AG09309 (cell line): ENCODE measurements around the gene BCS1L.

Experiments used
- DNase-seq: peaks from one replicate; pipeline ENCODE4 v3.0.0-alpha.2; 2010; ENCODE audit warnings: low read depth
- H3K4me3 ChIP-seq: 2 replicates; pipeline ENCODE4 v1.5.1; 2011; ENCODE audit warnings: mild to moderate bottlenecking, low read depth, low read length, moderate library complexity; ENCODE audit not compliant: control insufficient read depth
- TF ChIP-seq, protein P1 (sequence below): IDR thresholded peaks from 2 replicates; pipeline ENCODE4 v1.5.1; 2011; ENCODE audit warnings: mild to moderate bottlenecking, low read depth, low read length, inconsistent platforms; ENCODE audit not compliant: insufficient read depth, control insufficient read depth; ENCODE audit errors: missing control alignments

BCS1L gene, protein sequence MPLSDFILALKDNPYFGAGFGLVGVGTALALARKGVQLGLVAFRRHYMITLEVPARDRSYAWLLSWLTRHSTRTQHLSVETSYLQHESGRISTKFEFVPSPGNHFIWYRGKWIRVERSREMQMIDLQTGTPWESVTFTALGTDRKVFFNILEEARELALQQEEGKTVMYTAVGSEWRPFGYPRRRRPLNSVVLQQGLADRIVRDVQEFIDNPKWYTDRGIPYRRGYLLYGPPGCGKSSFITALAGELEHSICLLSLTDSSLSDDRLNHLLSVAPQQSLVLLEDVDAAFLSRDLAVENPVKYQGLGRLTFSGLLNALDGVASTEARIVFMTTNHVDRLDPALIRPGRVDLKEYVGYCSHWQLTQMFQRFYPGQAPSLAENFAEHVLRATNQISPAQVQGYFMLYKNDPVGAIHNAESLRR

DNA sequence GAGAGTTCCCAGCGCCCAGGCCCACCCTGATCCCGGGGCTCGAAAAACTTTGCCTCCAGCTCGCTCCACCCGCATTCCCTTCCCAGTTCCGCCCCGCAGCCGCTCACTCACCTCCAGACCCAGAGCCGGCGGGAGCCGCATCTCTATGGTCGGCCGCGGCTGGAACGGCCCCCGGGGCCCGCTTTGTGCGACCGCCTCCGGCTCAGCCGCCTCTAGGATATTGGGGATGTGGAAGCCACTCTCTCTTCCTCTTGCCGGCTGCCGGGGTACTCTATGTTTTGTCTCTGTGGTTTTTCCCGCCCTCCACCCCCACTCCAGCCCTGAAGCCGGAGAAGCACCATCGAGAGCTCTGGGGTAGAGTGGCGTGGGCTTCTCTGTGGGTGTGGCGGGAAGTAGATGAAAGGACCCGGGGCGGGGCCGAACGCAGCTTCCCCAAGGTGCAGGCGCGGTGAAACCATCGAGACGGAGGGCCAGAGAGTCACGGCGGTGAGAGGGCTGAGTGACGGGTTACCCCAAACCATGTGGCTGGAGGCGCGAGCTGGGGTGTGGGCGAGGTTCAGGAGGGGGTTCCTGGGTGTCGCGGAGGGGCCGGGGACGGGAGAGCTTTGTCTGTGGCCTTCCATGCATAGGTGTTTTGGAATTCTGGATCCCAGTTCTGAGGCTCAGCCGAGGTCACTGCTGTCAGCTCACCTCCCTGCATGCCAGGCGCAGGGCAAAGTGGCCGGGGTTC, at the start of gene BCS1L, which contains the start of gene ZNF142:
BCS1L (plus strand) TSS at position 426 of the 730 bp plus-strand sequence. CDS start 1,305 bp downstream, outside the sequence.
ZNF142 (minus strand) TSS at position 366 of the 730 bp plus-strand sequence. CDS start 3,194 bp downstream, outside the sequence.
- TF ChIP-seq, protein P1, sequence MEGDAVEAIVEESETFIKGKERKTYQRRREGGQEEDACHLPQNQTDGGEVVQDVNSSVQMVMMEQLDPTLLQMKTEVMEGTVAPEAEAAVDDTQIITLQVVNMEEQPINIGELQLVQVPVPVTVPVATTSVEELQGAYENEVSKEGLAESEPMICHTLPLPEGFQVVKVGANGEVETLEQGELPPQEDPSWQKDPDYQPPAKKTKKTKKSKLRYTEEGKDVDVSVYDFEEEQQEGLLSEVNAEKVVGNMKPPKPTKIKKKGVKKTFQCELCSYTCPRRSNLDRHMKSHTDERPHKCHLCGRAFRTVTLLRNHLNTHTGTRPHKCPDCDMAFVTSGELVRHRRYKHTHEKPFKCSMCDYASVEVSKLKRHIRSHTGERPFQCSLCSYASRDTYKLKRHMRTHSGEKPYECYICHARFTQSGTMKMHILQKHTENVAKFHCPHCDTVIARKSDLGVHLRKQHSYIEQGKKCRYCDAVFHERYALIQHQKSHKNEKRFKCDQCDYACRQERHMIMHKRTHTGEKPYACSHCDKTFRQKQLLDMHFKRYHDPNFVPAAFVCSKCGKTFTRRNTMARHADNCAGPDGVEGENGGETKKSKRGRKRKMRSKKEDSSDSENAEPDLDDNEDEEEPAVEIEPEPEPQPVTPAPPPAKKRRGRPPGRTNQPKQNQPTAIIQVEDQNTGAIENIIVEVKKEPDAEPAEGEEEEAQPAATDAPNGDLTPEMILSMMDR = no peak
- H3K4me3 ChIP-seq = peak within 1 kb of the TSS; percentile 89
- DNase-seq = no peak

DNA sequence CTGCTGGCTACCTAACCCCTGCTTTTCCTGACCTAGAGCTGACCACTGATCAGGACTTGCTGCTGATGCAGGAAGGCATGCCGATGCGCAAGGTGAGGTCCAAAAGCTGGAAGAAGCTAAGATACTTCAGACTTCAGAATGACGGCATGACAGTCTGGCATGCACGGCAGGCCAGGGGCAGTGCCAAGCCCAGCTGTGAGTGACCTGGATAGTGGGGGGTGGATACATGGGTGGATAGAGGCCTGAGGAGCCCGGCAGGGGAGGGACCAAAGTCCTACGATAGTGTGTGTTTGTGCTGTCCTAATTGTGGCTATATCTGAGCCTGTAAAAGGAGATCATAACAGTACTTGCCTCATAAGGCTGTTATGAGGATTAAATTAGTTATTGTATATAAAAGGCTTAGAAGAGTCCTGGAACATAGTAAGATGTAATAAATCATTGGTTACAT, 43.6 kb upstream of the BCS1L start:
- TF ChIP-seq, protein P1 = no peak
- DNase-seq = no peak
- H3K4me3 ChIP-seq = no peak overlapping the region

DNA sequence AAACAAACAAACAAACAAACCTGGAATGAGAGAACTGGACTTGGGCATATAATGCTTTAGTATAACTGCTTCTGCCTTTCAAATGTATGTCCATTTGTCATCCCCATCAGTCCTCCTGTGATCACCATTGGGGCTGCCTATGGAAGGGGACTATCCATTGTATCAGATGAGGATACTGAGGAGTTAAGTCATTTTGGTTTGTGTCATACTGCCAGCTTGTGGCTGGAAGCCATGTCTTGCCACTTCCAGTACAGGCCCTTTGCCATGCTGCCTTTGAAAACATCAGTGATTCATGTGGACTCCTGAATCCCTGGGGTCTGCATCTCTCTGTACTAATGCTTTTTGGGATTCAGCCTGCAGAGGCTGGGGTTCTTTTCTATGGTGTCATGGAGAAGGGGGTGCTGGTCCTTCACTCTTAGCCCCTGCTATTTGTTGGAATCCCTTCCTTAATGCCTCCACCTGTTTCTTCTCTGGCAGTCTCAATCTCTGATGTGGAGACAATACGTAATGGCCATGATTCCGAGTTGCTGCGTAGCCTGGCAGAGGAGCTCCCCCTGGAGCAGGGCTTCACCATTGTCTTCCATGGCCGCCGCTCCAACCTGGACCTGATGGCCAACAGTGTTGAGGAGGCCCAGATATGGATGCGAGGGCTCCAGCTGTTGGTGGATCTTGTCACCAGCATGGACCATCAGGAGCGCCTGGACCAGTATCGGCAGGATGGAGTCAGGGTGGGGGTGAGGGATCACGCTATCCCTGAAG, 41.2 kb upstream of the BCS1L start:
- no peak for DNase-seq
- no peak overlapping the region for H3K4me3 ChIP-seq
- TF ChIP-seq, protein P1 = peak; percentile 9

DNA sequence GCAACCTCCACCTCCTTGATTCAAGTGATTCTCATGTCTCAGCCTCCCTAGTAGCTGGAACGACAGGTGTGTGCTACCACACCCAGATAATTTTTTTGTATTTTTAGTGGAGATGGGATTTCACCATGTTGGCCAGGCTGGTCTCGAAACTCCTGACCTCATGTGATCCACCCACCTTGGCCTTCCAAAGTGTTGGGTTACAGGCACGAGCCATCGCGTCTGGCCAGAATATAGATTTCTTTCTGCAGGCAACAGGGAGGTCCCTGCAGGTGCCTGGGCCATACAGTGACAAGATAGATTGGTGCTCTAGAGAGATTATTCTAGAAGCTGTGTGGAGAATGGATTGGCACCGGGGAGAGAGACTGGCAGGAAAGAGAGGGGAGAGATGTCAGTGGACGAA, 38.5 kb upstream of the BCS1L start:
- no peak overlapping the region for H3K4me3 ChIP-seq
- TF ChIP-seq, protein P1 = no peak
- no peak for DNase-seq

DNA sequence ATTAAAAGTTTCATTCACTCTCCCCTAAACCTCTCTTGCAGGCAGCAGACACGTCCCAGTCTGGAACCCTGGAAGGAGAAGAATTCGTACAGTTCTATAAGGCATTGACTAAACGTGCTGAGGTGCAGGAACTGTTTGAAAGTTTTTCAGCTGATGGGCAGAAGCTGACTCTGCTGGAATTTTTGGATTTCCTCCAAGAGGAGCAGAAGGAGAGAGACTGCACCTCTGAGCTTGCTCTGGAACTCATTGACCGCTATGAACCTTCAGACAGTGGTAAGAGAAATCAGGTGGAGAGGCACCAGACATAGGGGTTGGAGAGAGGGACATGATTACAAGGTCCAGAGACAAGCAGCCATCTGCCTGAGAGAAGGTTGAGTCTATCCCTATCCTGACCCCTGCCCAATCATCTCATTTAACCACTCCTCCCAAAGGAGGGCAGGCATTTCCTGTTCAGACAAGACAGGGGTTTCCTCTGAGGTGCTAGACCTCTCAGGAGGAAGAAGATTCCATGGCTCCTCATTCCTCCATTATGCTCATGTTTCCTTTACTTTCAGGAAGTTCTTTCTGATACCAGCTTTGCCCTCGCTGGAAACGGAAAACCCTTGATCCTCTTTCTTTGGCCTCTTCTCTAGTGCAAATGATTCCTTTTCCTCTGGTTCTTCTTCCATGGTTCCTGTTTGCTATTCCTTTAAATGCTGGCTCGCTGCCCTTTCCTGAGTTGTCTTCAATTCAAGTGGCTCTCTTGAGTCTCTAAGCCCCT, 36.7 kb upstream of the BCS1L start:
- no peak for DNase-seq
- TF ChIP-seq, protein P1 = no peak
- no peak overlapping the region for H3K4me3 ChIP-seq
